ENCODE data around the gene ZNF804A.

ZNF804A gene

GRCh38 chr2:184696644-184697043 is 98.3 kb downstream of the ZNF804A start:
- TF ChIP-seq EZH2phosphoT487 (IDR thresholded peaks at IDR 0.05; ENCODE audit: borderline replicate concordance, low read length) (no peak), CTCF (IDR thresholded peaks at IDR 0.05; ENCODE audit: low read depth, low read length, poor library complexity, severe bottlenecking) (no peak)

GRCh38 chr2:184698476-184698875 is 100.1 kb downstream of the ZNF804A start:
- Histone ChIP-seq H3K79me2 (ENCODE audit: control insufficient read depth, low read length) (no peaks in the 10 kb centered on the region), H3K27me3 (ENCODE audit: control insufficient read depth, low read length) (no peaks in the 10 kb centered on the region), H3K27ac (ENCODE audit: low read depth, low read length) (no peak overlapping the region), H3F3A (ENCODE audit: control insufficient read depth, insufficient read depth) (no peaks in the 10 kb centered on the region), H3K4me3 (ENCODE audit: low read length) (no peak overlapping the region), H3K36me3 (ENCODE audit: control insufficient read depth, low read length) (no peaks in the 10 kb centered on the region), H3K4me2 (ENCODE audit: low read length) (no peak overlapping the region), H3K4me1 (ENCODE audit: control insufficient read depth, low read length) (no peaks in the 10 kb centered on the region), H3K9me2 (replicated peaks; ENCODE audit: control insufficient read depth, low read length) (no peaks in the 10 kb centered on the region), H4K20me1 (ENCODE audit: control insufficient read depth, insufficient read depth, low read depth, low read length) (no peaks in the 10 kb centered on the region), H3K9me3 (ENCODE audit: control insufficient read depth, insufficient read depth, low read length) (no peaks in the 10 kb centered on the region)
- TF ChIP-seq EZH2phosphoT487 (IDR thresholded peaks at IDR 0.05; ENCODE audit: borderline replicate concordance, low read length) (no peak), CTCF (IDR thresholded peaks at IDR 0.05; ENCODE audit: low read depth, low read length, poor library complexity, severe bottlenecking) (no peak)

More at GRCh38 chr2:184696644-184697043, 98.3 kb downstream of the ZNF804A start:
- no peaks in the 10 kb centered on the region for H3F3A ChIP-seq (ENCODE audit: control insufficient read depth, insufficient read depth)
- no peak overlapping the region for H3K27ac ChIP-seq (ENCODE audit: low read depth, low read length)
- no peaks in the 10 kb centered on the region for H4K20me1 ChIP-seq (ENCODE audit: control insufficient read depth, insufficient read depth, low read depth, low read length)
- no peaks in the 10 kb centered on the region for H3K36me3 ChIP-seq (ENCODE audit: control insufficient read depth, low read length)
- H3K4me1 ChIP-seq (ENCODE audit: control insufficient read depth, low read length) = peaks cover 8% of the 10 kb centered on the region
- no peaks in the 10 kb centered on the region for H3K79me2 ChIP-seq (ENCODE audit: control insufficient read depth, low read length)
- H3K9me3 ChIP-seq (ENCODE audit: control insufficient read depth, insufficient read depth, low read length) = no peaks in the 10 kb centered on the region
- H3K27me3 ChIP-seq (ENCODE audit: control insufficient read depth, low read length) = no peaks in the 10 kb centered on the region
- H3K4me3 ChIP-seq (ENCODE audit: low read length) = no peak overlapping the region
- H3K4me2 ChIP-seq (ENCODE audit: low read length) = no peak overlapping the region
- H3K9me2 ChIP-seq (replicated peaks; ENCODE audit: control insufficient read depth, low read length) = no peaks in the 10 kb centered on the region

GRCh38 chr2:184721881-184722280 is 123.6 kb downstream of the ZNF804A start:
- Histone ChIP-seq H3K9me2 (replicated peaks; ENCODE audit: control insufficient read depth, low read length) (no peaks in the 10 kb centered on the region), H3K27ac (ENCODE audit: low read depth, low read length) (no peak overlapping the region), H3K4me2 (ENCODE audit: low read length) (no peak overlapping the region), H3F3A (ENCODE audit: control insufficient read depth, insufficient read depth) (no peaks in the 10 kb centered on the region), H3K4me3 (ENCODE audit: low read length) (no peak overlapping the region), H3K27me3 (ENCODE audit: control insufficient read depth, low read length) (no peaks in the 10 kb centered on the region), H4K20me1 (ENCODE audit: control insufficient read depth, insufficient read depth, low read depth, low read length) (no peaks in the 10 kb centered on the region), H3K4me1 (ENCODE audit: control insufficient read depth, low read length) (peaks cover 27% of the 10 kb centered on the region), H3K36me3 (ENCODE audit: control insufficient read depth, low read length) (peaks cover 5% of the 10 kb centered on the region; the same call in 1 of the 2 replicates), H3K9me3 (ENCODE audit: control insufficient read depth, insufficient read depth, low read length) (peaks cover 24% of the 10 kb centered on the region), H3K79me2 (ENCODE audit: control insufficient read depth, low read length) (no peaks in the 10 kb centered on the region)
- TF ChIP-seq EZH2phosphoT487 (IDR thresholded peaks at IDR 0.05; ENCODE audit: borderline replicate concordance, low read length) = no peak
- no peak for TF ChIP-seq CTCF (IDR thresholded peaks at IDR 0.05; ENCODE audit: low read depth, low read length, poor library complexity, severe bottlenecking)
